ENCODE results near the gene TOM1.
A peak's percentile ranks its signal among the peaks of the same experiment; 100 is the strongest.
"Not testable (repeated sequence)": the region's sequence is repeated elsewhere in the genome, so short reads cannot be mapped to it uniquely, and the experiment has no call there.

Gene TOM1

DNA sequence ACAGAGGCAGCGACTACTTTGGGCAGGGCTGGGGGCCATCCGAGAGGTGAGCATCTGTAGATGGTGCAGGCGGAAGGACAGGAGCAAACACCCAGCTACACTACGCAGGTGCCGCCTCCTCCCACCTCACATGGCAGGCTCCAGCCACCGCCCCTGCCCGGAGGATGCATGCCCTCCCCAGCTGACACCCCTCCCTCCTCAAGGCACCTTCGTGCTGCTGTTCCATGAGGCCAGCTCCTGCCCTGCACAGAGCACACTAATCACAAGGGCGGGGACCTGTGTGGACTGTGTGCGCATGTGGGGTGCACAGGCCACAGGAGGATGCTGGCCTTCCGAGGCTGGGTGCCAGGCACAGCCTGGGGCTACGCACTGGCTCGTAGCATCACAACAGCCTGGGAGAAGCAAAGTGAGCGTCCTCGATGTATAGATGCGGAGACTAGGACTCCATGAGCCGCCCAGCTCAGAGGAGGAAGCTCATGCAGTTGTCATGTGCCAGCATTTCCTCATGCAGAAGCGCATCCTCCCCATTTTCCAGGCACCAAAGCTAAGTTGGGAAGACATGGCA lies 48.4 kb downstream of the TOM1 start:
- no peak for DNase-seq

GRCh38 chr22:35348703-35349102 lies 49.0 kb downstream of the TOM1 start:
- no peak for DNase-seq

DNA sequence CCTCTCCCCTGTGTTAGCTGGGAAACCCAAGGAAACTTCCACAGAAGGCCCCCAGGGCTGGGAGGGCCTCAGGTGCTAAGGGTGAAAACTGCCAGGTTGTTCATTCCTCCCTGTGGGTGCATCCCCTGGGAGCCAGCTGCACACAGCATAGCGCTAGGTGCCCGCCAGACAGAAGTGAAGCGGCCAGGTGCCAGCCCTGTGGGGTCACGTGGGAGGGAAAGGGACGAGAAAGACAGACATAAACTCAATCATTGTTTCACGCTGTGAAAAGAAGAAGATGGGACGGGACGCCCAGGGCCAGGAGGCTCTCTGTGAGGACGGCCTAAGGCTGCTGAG lies 49.6 kb downstream of the TOM1 start:
- peak; percentile 77 for DNase-seq

DNA sequence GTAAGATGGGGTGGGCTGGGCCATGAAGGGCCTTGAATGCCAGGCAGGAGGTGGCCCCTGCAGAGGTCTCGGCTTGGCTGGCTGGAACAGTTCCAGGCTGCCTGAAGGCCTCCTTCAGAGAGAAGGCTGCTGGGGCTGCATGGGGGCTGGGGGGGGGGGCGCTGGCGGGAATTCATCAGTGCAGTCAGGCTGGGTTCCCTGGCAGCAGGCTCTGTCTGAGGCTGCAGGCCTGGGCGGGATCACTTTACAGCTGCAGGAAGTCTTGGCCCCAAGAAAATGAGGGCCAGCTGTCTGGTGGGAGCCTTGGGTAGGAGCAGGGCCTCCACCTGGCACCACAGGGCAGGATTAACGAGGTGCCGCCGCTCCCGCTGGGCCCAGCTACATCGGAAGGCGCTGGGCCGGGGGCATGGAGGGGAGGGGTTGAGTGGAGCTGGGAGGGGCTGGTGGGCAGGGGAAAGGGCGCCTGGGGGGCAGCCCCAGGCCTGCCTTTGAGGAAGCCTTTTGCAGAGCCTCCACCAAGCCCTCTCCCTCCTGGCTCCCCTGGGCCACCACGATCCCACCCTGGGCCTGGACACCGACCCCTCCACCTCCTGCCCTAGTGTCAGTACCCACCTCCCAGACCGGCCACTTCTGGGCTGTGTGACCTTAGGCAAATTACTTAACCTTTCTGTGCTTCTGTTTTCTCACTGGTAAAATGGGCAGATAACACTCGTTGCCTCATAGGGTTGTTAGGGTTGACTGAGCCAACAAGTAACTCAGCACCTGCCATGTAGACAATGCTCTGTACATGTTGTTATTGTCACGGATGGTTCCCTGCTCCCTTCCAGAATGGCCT lies 50.2 kb downstream of the TOM1 start:
- DNase-seq = peak; percentile 70

DNA sequence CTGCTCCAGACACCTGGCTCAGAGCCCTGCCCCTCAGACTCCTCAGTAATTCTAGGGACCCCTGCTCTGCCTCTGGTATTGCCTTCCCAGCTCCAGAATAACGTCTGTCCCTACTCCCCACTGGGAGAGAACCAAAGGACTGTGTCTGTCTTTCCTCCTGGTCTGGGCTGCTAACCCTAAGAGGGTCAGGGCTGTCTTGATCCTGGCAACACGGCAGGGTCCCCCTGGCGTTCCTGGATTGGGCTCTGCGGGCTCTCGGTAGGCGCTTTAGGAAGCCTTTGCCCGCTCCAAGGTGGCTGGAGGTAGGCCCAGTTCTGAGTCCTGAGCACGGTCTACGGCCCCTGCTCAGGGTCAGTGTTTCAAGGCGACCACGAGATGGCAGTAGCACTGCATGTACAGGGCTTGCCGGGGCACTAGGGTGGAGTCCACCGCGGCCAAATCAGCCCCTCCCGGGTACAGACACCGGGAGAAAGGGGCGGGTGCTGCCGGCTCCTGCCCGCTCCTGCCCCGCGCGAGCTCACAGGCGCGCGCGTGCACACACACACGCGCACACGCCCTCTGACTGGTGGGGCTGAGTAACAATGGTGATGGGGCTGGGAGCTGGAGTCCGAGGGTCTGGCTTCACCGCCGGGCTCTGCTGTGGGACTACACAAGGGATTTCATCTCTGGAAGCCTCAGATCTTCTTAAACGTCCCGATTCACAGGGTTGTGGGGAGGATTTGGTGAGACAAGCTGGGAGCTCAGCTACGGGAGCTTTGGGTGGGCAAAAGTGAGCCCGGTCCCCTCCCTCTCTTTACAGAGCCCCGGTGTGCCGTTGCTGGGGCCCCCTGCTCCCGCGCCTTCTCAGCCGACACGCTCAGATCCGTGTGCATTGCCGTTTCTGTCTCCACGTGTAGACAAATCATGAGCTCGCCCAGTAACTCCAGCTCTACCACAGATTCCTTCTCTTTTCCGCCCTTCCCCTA lies 51.1 kb downstream of the TOM1 start:
- peak; percentile 81 for DNase-seq

- no peak for DNase-seq
Measured at GRCh38 chr22:35352214-35353111, 52.8 kb downstream of the TOM1 start.

DNA sequence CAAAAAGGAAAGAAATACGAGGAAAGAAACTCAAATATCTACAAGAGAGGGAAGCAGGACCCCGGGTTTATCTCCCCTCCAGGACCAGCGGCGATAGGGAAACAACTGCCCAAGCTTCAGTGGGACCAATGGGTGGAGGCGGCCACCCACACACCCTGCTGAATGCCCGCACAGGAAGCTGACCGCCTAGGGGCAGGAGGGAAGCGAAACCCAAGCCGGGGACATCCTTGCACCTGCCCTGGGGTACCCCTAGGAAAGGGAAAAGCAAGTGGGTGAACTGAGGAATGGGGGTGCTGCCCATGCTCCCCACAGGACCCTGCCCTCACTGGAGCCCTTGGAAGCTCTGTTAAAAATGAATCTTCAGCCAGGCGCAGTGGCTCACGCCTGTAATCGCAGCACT lies 53.6 kb downstream of the TOM1 start:
- DNase-seq = no peak

DNA sequence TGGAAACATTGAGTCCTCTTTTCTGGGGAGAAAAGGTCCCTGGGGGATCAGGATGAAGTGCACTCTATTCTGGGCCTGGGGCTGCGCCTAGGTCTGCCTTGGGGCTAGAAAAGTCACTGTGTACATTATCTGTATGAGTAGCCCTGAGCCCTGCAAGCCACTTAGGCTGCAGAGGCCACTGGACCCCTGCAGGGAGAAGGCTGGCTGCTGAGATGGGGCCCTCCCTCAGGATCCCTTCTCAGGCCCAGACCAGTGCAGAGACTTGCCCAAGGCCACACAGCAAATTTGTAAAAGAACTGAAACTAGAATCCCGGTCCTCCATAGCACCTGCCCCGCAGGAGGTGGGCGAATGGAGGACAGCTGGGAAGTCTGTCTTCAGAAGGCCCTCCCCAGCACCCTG lies 54.4 kb downstream of the TOM1 start:
- no peak for DNase-seq

DNA sequence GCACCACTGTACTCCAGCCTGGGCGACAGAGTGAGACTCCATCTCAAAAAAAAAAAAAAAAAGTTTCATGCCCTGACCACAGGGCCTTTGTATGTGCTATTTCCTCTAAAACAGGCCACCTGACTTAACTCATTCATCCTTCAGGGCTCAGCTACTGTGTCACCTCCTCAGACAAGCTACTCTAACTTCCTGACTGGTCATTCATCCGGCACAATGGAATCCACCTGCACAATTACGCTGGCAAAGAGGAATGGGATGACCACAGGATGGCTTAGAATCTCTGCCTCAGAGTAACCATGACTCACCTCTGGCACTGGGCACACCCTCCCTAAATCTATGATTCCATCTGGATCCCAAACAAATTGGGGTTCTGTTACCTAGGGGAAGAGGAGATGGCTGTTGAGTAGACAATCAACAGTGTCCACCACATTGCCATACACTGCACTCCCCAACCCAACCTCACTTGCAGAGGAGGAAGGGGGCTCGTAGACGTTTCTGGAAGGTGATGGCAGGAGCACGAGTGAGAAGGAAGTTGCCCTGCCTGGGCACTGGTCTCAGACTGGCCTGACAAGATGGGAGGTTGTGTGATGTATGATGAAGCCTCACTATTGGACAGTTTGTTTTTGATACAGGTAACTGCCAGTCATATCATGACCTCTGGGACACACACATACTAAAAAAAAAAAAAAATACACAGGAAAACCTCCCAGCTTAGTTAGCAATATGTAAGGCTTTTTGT lies 58.4 kb downstream of the TOM1 start:
- no peak for DNase-seq

- no peak for DNase-seq
Measured at GRCh38 chr22:35359380-35360065, 59.8 kb downstream of the TOM1 start.

DNA sequence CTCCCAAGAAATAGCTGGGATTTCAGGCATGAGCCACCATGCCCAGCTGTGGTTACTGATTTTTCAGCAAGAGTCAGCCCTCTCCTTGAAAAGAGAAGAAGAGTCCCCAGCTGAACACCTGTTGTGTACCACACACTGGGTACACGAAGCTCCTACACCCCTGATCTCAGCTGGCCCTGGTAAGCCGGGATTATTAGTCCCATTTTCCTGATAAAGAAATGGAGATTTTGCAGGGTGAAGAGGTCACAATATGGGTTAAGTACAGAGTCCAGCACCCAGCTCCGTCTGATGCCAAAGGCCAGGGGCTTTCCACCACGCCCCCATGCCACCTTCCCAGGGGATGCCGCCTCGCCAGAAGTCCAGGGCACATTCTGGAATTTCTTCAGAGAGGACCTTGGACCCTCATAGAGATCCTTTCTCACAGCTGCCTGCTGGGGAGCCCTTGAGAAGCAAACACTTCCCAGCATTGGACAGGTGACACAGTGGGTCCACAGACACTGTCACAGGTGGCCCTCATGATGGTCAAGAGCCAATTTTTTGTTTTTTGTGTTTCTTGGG lies 61.4 kb downstream of the TOM1 start:
- DNase-seq = no peak

DNA sequence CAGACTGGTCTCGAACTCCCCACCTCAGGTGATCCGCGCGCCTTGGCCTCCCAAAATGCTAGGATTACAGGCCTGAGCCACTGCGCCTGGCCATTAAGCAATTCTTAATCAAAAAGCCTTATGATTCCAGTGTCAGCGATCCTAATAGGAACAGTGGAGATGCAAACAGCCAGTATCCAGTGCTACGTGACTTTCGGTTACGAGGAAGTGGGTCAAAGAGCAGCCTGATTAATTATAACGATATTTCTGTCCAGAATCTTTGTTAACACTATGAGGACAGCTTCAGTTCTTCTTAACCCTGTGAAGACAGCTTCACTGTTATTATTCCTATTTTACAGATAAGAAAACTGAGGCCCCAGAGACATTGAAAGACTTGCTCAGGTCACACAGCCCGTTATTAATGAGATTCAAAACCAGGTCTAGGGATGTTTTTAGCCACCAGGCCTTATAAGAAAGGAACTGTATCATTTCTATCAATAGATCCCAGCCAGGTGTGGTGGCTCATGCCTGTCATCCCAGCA lies 63.9 kb downstream of the TOM1 start:
- DNase-seq = no peak

DNA sequence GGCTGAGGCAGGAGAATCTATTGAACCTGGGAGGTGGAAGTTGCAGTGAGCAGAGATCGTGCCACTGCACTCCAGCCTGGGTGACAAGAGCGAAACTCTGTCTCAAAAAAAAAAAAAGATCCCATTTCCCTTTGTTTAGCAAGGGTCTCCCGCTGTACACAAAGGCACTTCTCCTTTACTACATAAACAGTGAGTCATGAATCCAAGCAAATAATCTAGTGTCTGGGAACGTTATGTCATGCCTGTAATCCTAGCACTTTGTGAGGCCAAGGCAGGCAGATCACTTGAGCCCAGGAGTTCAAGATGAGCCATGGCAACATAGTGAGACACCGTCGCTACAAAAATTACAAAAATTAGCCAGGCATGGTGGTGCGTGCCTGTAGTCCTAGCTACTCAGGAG lies 64.5 kb downstream of the TOM1 start:
- not testable (repeated sequence) for DNase-seq

- DNase-seq = no peak
Measured at GRCh38 chr22:35367331-35367886, 67.7 kb downstream of the TOM1 start.

DNA sequence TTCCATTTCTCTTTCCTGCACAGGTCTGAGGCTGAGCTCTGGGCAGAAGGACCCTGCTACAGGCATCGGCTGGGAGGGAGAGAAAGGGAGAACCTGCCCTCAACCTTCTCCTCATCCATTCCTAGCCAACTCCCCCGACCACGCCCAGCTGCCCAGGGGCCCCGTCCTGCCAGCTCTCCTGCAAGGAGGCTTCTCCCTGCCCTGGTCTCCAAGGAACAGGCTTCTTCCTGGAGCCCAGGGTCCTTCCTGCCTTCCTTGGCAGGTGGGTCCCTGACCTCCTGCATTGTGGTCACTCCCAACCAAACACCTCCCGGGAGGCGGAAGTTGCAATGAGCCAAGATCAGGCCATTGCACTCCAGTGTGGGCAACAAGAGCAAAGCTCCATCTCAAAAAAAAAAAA lies 68.7 kb downstream of the TOM1 start:
- no peak for DNase-seq

GRCh38 chr22:35369996-35370395 lies 70.3 kb downstream of the TOM1 start:
- DNase-seq = no peak

DNA sequence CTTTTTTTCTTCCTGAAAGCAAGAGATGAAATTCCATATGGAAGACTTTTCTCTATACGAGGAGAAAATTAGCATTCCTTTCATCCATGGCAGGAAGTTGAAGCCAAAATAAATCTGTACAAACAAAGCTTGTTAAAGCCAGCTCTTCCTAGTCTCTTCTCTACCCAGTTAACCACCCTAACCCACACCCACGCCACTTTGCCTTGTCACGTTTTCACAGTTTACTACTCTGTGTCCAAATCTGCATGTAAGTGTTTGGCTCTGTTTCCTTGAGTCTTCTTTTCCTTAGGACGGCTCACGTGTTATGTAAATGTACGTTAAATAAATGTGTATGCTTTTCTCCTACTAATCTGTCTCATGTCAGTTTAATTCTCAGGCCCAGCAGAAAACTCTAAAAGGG lies 74.1 kb downstream of the TOM1 start:
- no peak for DNase-seq

DNA sequence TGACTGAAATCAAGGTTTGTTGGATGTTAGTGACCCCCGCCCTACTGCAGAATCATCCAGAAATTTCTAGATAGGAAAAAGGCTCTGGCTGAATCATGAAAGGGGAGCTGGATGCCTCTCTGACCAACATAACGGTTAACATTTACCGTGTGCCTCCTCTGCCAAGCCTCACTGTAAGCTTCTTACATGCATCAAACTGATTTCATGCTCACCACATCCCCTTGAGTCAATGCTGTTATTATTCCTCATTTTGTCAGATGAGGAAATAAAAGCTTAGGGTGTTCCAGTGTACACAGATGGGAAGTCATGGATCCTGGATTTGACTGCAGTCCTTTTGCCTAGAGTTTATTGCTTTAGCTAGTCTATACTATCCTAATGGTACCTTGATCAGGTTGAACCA lies 75.3 kb downstream of the TOM1 start:
- DNase-seq = no peak

GRCh38 chr22:35375526-35375925 lies 75.8 kb downstream of the TOM1 start:
- DNase-seq = no peak

GRCh38 chr22:35376728-35377472 lies 77.2 kb downstream of the TOM1 start:
- peak; percentile 60 for DNase-seq
